Sciatic nerve (tissue), 2 donors: ENCODE measurements around the gene GXYLT2. TPM values are rescaled to one million over a fixed set of nuclear protein-coding genes. Genes with fewer than 3 reads are reported as not detected.
"Not testable (repeated sequence)": the region's sequence is repeated elsewhere in the genome, so short reads cannot be mapped to it uniquely, and the experiment has no call there.

Experiments used
- ATAC-seq: fragments of 200-7000 bp; cut with Tn5 transposase; one replicate; pipeline ENCODE4 v1.9.1; 2020; ENCODE audit warnings: mild to moderate bottlenecking, moderate library complexity
- DNase-seq: peaks from one replicate; pipeline ENCODE4 v3.0.0-alpha.2; 2020; ENCODE audit warnings: low spot score
- intact Hi-C: fragments of 100-400 bp; cut with DNase I; formaldehyde crosslinking; loops from one replicate; pipeline ENCODE4 v1.14.2; 2022
- total RNA-seq: library from RNA; stranded (reverse); fragmentation: NEBNext Ultra II Directional; extraction: Animal tissue kit (Norgen Biotek cat#: 25700); gene quantifications from one replicate; pipeline ENCODE4 v1.2.1, GENCODE V29; 2021
- donor health status: DM: no; HTN: no; CAD: no.
- donor health status: DM: no; HTN: no; CAD: no.

The GXYLT2 gene
- total RNA-seq, 1 donor from 2014 or later: 22.7 TPM

DNA sequence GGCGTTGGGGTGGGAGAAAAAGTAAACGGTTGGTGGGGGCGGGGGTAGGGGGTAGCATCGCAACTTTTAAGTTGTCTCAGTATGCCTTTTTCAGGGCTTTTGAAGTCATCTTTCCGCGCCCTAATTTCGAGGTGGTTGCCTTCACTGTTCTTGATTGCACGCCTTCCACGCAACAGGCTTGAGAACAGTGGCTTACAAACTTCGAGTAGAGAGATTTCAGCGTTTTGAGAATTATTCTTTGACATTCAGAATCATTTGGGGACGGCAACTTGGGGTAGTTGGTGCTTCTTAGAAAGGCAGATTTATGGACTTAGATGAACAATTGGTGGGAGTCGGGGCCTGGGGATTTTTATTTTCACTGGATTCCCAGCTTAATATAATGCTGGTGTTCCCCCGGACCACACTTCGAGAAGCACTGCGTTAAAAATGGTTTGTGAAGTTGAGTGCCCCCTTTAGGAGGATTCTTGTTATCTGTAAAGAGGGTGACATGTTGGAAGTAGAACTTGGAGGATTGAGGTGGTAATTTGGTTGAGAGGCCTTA, 109.6 kb downstream of the GXYLT2 start:
- DNase-seq (no peak), ATAC-seq (peak; percentile 56)
- intact Hi-C loops: no loop called here

DNA sequence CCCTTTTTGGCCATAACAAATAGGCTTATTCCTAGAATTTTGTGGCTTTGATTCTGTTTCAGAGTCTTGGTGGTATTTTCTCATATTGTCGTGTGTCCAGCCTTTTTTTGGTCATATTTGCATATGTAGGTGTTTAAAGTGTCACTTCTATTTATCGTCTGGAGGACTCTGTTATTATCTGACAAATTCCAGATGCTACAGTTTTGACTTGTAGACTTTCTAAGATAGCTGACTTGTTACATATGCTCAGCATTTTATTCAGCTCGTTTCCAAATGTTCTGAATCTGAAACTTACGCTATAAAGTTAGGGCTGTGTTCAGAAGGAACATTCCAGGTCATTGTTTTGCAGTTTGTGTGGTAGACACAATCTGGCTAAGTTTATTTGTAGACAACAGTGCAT, 110.6 kb downstream of the GXYLT2 start:
- ATAC-seq (no peak), DNase-seq (no peak)
- intact Hi-C loops: no loop called here

DNA sequence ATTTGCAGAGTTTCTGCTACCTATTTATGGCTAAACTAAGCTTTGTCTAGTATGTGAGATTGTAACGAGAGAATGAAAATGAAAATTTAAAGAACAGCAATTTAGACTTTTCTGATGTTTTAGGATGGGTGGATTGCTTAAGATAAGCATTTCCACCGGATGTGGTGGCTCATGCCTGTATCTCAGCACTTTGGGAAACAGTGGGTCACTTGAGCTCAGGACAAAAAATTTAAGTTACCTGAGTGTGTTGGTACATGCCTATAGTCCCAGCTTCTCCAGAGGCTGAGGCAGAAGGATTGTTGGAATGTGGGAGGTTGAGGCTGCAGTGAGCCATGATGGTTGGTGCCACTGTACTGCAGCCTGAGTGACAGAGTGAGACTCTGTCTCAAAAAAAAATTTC, 112.1 kb downstream of the GXYLT2 start:
- DNase-seq (no peak), ATAC-seq (no peak)
- intact Hi-C loops: loop anchor here (5.0 kb wide), 1 partner anchor 57 kb away; no protein-coding TSS in a partner anchor

DNA sequence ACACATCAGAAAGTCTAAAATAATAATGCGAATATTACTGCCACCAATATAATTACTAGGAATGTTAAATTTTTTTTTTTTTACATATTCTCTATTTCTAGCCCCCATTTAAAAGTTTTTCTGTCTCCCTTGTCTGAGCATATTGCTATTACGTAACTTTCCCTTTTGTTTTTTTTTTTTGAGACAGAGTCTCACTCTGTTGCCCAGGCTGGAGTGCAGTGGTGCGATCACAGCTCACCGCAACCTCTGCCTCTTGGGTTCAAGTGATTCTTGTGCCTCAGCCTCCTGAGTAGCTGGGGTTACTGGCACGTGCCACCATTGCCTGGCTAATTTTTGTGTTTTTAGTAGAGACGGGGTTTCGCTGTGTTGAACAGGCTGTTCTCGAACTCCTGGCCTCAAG, 115.2 kb downstream of the GXYLT2 start:
- intact Hi-C loops: loop anchor here (5.0 kb wide), 1 partner anchor 54 kb away; no protein-coding TSS in a partner anchor
- DNase-seq, ATAC-seq: not testable (repeated sequence)

DNA sequence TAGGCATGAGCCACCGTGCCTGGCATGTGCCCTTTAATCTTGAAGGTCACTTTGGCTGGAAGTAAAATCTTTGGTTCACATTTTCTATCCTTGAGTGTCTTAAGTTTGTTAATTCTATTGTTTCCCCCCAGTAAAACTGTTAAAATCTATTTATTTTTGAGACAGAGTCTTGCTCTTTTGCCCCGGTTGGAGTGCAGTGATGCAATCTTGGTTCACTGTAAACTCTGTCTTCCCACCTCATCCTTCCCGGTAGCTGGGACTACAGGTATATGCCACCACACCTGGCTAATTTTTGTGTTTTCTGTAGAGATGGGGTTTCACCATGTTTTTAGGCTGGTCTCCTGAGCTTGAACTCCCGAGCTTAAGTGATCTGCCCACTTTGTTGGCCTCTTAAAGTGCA, 116.5 kb downstream of the GXYLT2 start:
- no peak for DNase-seq
- ATAC-seq: no peak
- intact Hi-C loops: loop anchor here (5.0 kb wide), 1 partner anchor 53 kb away; no protein-coding TSS in a partner anchor

DNA sequence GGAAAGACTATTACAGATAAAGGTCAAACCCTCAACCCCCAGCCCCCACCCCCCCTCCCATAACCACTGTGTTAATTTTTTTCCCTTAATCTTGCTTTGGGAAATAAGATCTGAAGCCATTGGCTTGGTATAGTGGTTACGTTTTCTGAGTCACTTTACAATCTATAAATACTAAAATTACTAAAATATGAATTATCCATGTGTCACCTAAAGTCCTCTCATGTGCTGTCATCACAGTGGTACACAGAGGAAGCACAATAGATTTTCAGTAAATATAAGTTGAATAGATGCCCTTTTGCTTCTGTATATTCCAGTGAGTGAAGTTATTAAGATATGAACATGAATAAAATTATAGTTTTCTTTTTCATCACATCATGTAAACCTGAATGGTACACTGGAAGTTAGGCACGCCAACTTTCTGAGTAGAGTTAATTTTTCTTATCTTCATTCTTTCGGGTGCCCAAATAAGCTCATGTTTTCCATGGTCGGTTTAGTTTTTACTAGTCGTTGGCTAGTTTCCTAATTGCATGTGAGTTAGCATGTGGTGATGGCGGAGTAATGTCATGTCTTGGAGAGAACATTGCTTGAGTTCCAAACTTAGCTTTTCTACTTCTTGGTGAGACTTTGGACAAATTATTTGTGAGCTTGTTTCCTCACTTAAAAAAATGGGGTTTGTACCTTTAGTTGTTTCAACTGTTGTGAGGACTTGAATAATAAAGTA, 120.3 kb downstream of the GXYLT2 start:
- ATAC-seq (no peak), DNase-seq (no peak)
- intact Hi-C loops: no loop called here

DNA sequence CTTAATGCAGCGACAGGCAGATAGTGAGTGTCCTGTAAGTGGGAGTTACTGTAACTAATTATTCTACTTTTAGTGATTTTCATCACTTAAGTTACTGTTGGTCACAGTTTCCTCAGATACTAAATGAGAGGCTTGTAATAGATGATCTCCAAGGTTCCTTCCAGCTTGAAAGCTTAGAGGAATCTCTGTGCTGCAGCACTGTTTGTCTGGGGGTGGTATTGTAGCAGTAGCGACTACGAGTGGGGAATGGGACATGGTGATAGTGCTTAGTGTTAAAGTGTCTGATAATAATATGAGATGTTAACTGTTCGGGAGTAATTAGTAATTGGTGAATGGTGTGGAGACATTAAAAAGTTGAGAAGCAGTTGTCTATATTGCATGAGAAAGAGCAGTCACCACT, 121.2 kb downstream of the GXYLT2 start:
- ATAC-seq: no peak

DNA sequence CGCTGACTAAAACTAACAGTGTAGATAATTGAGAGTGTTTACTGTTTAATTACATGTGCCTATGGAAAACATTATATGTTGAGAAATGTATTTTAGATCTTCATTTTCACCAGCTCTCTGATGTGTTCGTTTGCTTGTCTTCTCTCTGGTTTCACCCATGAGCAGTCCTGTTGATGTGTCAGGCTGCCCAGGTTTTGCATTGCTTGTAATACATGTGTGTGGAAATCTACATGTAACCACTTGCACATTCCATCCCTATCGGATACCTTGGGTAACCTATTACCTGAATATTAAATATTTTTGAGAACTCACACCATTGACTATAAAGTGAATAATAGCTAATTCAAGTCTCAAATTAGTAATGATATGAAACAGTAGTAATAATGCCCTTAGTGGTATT, 121.9 kb downstream of the GXYLT2 start:
- no peak for DNase-seq
- intact Hi-C loops: no loop called here
- ATAC-seq: no peak

More for the DNA sequence above, 121.2 kb downstream of the GXYLT2 start:
- intact Hi-C loops: no loop called here
- DNase-seq: no peak

DNA sequence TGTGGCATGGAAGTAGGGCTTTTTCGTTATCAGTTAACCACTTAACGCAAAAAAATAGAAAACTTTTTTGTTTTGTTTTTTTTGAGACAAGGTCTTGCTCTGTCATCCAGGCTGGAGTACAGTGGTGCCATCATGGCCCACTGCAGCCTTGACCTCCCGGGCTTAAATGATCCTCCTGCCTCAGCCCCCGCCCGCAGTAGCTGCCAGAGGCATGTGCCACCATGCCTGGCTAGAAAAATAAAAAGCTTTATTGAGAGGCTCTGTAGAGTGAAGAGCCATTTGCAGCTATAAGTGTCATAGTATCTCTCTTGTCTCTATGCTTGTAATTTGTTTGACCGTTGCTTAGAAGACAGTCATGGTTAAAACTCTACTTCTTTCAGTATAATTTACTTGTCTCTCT, 122.3 kb downstream of the GXYLT2 start:
- intact Hi-C loops: no loop called here
- no peak for ATAC-seq

DNA sequence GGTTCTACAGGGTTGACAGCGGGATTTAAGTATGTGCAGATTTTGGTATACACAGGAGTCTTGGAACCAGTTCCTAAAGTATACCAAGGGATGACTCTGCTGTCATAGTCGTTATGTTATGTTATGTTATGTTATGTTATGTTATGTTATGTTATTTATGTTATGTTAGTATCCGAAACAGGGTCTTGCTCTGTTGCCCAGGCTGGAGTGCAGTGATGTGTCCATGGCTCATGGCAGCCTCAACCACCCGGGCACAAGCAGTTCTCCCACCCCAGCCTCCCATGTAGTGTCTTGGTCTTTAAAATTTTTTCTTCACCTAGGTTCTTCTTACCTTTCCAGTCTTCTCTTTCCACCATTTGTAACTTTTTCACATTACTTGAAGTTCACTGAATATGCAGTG, 130.5 kb downstream of the GXYLT2 start:
- ATAC-seq: no peak
- intact Hi-C loops: no loop called here
- no peak for DNase-seq

More for the DNA sequence above, 122.3 kb downstream of the GXYLT2 start:
- no peak for DNase-seq

DNA sequence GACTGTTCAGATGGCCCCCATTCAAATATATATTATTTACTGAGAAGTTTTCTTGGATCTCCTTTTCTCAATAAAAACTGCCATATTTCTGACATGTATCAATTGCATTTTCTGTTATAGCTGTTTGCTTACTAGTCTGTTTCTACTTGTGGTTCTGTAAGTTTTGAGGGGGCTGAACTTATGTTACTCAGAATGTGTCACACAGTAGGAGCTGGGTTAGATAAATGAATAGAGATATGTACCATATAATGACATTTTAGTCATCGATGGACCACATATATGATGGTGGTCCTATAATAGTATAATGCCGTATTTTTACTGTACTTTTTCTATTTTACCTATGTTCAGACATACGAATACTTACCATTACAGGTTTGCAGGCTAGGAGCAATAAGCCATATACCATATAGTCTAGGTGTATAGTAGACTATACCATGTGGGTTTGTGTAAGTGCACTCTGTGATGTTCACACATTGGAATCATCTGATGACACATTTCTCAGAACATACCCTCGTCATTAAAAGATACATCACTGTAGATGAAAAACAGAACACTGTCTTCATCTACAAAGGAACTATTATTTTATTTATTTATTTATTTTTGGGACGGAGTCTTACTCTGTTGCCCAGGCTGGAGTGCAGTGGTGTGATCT, 131.1 kb downstream of the GXYLT2 start:
- ATAC-seq (no peak), DNase-seq (no peak)
- intact Hi-C loops: no loop called here

DNA sequence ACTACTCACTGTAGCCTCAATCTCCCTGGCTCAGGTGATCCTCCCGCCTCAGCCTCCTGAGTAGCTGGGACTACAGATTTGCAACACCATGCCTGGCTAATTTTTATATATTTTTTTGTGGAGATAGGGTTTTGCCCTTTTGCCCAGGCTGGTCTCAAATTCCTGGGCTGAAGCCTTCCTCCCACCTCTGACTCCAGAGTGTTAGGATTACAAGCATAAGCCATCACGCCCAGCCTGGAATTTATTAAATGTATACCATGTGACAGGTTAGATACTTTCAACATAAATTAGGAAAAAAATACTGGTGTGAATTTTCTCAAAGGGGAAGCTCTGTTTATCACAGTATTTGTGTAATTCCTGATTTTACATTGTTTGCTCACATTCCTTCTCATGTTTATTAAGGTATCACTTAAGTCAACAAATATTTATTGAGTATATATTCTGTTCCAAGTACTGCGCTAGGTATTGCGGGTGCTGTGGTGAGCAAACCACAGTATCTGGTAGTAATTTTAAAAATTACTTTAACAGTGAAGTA, 133.5 kb downstream of the GXYLT2 start:
- intact Hi-C loops: no loop called here
- no peak for ATAC-seq
- DNase-seq: no peak

DNA sequence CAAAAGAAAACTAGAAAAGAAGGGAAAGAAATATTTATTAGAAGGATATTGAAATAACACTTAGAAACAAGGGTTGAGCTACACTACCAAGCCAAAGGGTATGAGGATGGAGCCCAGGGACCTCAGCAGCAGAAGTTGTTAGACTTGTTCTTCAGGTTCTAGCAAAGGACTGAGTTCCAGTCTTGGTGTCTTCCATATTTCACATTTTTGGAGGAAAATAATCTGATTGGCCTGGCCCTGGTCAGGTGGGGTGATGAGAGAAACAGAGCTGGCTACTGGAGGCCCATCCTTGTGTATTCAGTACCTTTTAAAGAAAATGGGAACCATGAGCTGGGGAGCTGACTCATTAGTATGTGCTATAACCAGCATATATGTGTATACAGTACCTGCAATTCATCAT, 137.0 kb downstream of the GXYLT2 start:
- DNase-seq (no peak), ATAC-seq (no peak)
- intact Hi-C loops: no loop called here

DNA sequence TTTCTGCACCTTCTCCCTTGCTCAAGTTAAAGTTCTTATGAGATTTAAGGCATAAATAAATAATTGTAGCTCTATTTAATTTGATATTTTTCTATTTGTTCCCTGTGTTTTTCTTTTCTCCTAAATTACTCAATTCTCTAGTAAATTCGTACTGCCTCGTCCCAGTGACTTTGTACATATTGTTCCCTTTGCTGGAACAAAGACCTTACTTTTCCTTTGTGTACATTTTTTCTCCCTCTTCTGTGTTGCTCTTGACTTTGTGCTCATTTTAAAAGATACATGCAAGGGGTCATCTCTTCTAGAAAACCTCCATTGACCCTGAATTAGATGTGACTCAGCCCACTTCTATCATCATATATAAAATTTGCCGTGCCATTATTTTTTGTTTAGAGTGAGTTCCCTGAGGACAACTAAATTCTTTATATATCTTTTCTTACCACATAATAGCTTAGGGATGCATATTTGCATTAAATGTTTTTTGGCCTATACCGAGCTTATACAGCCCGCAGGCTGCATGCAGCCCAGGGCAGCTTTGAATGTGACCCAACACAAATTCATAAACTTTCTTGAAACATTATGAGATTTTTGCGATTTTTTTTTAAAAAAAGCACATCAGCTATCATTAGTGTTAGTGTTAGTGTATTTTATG, 138.4 kb downstream of the GXYLT2 start:
- no peak for DNase-seq
- intact Hi-C loops: no loop called here
- no peak for ATAC-seq

Other genes starting within 250 kb of the GXYLT2 start
- 16.2 TPM for gene SHQ1, start 39.6 kb upstream of the GXYLT2 start, total RNA-seq
- gene PPP4R2, start 108.8 kb downstream of the GXYLT2 start, total RNA-seq: 113 TPM
- gene EBLN2, start 173.6 kb downstream of the GXYLT2 start, total RNA-seq: 8.3 TPM